Measurements from ENCODE around the gene ADGRE3. TPM values are rescaled to one million over a fixed set of nuclear protein-coding genes. Genes with fewer than 3 reads are reported as not detected.

ADGRE3 gene
- total and polyA plus RNA-seq, 4 donors: 0.15 to 0.67 (median 0.22) TPM

- DNase-seq (ENCODE audit: low spot score): no peak
- Histone ChIP-seq H3K27me3 (ENCODE audit: control insufficient read depth in 4 of 4, insufficient read depth in 4 of 4, low read length in 3 of 4) (no peaks in the 10 kb centered on the region), H3K9me3 (ENCODE audit: control insufficient read depth in 4 of 4, low read length in 3 of 4) (no peaks in the 10 kb centered on the region), H3K27ac (ENCODE audit: low read depth in 1 of 2, low read length in 2 of 2) (no peak overlapping the region), H3K4me1 (ENCODE audit: control insufficient read depth in 4 of 4, insufficient read depth in 4 of 4, low read length in 3 of 4) (peaks cover 0 to 4% (median 2%) of the 10 kb centered on the region in 4 donors), H3K4me3 (ENCODE audit: low read depth in 1 of 3, low read length in 3 of 3) (no peak overlapping the region), H3K36me3 (ENCODE audit: control insufficient read depth in 4 of 4, insufficient read depth in 3 of 4, low read depth in 1 of 4, low read length in 3 of 4) (peaks cover 14 to 46% (median 33%) of the 10 kb centered on the region in 4 donors), H3K9ac (ENCODE audit: low read depth in 1 of 2, low read length in 2 of 2) (no peak overlapping the region)
- no peak for TF ChIP-seq TAF1 (conservative IDR thresholded peaks at IDR 0.05)
- TF ChIP-seq YY1 (IDR thresholded peaks at IDR 0.05): no peak
- TF ChIP-seq FOXA1 (IDR thresholded peaks at IDR 0.05): no peak
- no peak for TF ChIP-seq HNF4A (conservative IDR thresholded peaks at IDR 0.05)
- TF ChIP-seq ZBTB33 (IDR thresholded peaks at IDR 0.05): no peak
- TF ChIP-seq RXRA (IDR thresholded peaks at IDR 0.05): no peak
- no peak for TF ChIP-seq MAX (IDR thresholded peaks at IDR 0.05)
- no peak for TF ChIP-seq REST (IDR thresholded peaks at IDR 0.05)
- 97% methylated on average over 5 of the region's 5 CpGs for WGBS
These were observed 20.8 kb upstream of the ADGRE3 start for GRCh38 chr19:14695471-14695870.

GRCh38 chr19:14694641-14695266 lies 20.1 kb upstream of the ADGRE3 start:
- H3K36me3 ChIP-seq (ENCODE audit: control insufficient read depth in 4 of 4, insufficient read depth in 3 of 4, low read depth in 1 of 4, low read length in 3 of 4): peaks cover 10 to 38% (median 27%) of the 10 kb centered on the region in 4 donors
- no peak overlapping the region for H3K9ac ChIP-seq (ENCODE audit: low read depth in 1 of 2, low read length in 2 of 2)
- 86% methylated on average over 13 of the region's 13 CpGs for WGBS
- DNase-seq (ENCODE audit: low spot score): no peak
- H3K4me1 ChIP-seq (ENCODE audit: control insufficient read depth in 4 of 4, insufficient read depth in 4 of 4, low read length in 3 of 4): peaks cover 0 to 7% (median 4%) of the 10 kb centered on the region in 4 donors
- no peak overlapping the region for H3K4me3 ChIP-seq (ENCODE audit: low read depth in 1 of 3, low read length in 3 of 3)
- no peaks in the 10 kb centered on the region for H3K9me3 ChIP-seq (ENCODE audit: control insufficient read depth in 4 of 4, low read length in 3 of 4)
- no peak overlapping the region for H3K27ac ChIP-seq (ENCODE audit: low read depth in 1 of 2, low read length in 2 of 2)
- TF ChIP-seq FOXA2 (IDR thresholded peaks at IDR 0.05): no peak
- TF ChIP-seq ZBTB33 (IDR thresholded peaks at IDR 0.05): no peak
- no peak for TF ChIP-seq MAX (IDR thresholded peaks at IDR 0.05)
- no peak for TF ChIP-seq GABPA (IDR thresholded peaks at IDR 0.05 in 1 of 2, conservative IDR thresholded peaks at IDR 0.05 in 1 of 2)
- no peak for TF ChIP-seq JUND (IDR thresholded peaks at IDR 0.05)
- TF ChIP-seq RAD21 (IDR thresholded peaks at IDR 0.05): no peak
- no peak for TF ChIP-seq ATF3 (IDR thresholded peaks at IDR 0.05)
- no peak for TF ChIP-seq FOXA1 (IDR thresholded peaks at IDR 0.05)
- no peak for TF ChIP-seq REST (IDR thresholded peaks at IDR 0.05)
- no peak for TF ChIP-seq TAF1 (conservative IDR thresholded peaks at IDR 0.05)
- TF ChIP-seq NR2F2 (IDR thresholded peaks at IDR 0.05): no peak
- TF ChIP-seq CTCF (IDR thresholded peaks at IDR 0.05; ENCODE audit: low read depth, low read length, missing input control): no peak
- no peak for TF ChIP-seq EGR1 (IDR thresholded peaks at IDR 0.05; ENCODE audit: low read depth in 2 of 2)
- no peak for TF ChIP-seq HNF4A (conservative IDR thresholded peaks at IDR 0.05)
- no peak for TF ChIP-seq HNF4G (IDR thresholded peaks at IDR 0.05)
- no peak for TF ChIP-seq RXRA (IDR thresholded peaks at IDR 0.05)
- H3K27me3 ChIP-seq (ENCODE audit: control insufficient read depth in 4 of 4, insufficient read depth in 4 of 4, low read length in 3 of 4): no peaks in the 10 kb centered on the region

Measured in liver (tissue), 9 donors.